Stimulated activated CD4-positive, alpha-beta T cell treated with anti-CD3 and anti-CD28 coated beads, Interleukin-15, amount 100 ng/mL, for 1 hour (primary cell): ENCODE results near the gene SCGN.
"Not testable (repeated sequence)": the region's sequence is repeated elsewhere in the genome, so short reads cannot be mapped to it uniquely, and the experiment has no call there.

Source experiments
- DNase-seq, 2 donors: peaks; one replicate each; pipeline ENCODE4 v3.0.0-alpha.2; 2020; ENCODE audit warnings: low read depth in 1 of 2, low spot score in 1 of 2

The SCGN gene

DNA sequence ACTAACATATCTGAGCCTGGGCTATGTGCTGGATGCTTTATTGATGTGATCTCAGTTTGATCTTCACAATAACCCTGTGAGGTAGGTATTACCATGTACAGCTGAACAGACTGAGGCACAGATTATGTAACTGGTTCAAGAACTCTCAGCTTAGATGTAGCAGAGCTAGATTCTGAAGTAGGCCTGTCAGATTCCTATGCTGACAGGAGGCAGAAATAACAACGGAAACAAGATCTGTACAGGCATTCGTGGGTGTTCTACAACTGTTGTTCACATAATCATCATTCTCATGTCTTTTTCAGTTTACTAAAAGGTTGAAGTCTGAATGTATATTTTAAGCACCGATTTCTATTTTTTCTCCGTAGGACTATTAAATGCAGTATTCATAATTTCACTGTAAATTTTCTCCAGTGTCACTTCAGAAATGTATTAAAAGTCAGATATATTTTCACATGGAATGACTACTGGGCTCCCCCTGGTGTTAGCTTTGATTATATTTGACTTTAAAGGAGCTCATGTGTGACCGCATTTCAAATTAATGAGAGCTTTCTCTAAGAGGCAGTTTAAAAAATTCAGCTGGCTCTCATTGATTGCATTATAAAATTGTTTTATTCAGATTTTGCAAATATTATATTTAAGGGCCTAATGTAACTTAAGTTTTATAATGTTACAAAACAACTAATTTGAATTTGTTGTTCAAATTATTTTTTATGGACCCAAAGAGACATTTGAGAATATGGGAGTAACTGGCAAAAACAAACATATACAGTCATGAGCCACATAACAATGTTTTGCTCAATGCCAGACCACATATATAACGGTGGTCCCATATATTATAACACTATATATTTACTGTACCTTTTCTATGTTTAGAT lies 66.1 kb downstream of the SCGN start:
- no peak for DNase-seq

DNA sequence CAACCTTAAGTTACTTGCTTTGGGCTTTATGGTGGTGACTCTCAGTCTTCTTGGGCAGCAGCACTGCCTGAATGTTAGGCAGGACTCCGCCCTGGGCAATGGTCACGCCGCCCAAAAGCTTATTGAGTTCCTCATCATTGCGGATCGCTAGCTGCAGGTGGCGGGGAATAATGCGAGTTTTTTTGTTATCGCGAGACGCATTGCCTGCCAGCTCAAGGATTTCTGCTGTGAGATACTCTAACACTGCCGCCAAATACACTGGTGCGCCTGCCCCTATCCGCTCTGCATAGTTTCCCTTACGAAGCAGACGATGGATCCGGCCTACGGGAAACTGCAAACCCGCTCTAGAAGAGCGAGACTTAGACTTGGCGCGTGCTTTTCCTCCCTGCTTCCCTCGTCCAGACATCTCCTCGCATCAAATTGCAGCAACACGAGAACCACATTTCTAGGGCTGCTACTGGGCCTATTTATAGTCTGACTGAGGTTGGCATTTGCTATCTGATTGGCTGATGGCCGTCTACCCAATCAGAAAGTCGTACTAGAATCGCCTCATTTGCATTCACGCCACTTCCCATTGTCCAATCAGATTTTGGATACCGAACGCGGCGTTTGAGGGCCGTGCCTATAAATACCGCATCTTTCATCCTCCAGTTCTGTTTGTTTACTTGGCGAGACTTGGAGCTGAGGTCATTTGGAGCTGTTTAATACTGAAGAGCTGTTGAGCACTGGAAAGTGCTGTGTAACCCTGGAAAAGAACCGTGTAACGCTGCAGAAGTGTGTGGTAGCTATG lies 74.3 kb downstream of the SCGN start:
- DNase-seq, result no peak

- DNase-seq, result no peak
These were observed 75.0 kb downstream of the SCGN start for GRCh38 chr6:25727028-25727427.

DNA sequence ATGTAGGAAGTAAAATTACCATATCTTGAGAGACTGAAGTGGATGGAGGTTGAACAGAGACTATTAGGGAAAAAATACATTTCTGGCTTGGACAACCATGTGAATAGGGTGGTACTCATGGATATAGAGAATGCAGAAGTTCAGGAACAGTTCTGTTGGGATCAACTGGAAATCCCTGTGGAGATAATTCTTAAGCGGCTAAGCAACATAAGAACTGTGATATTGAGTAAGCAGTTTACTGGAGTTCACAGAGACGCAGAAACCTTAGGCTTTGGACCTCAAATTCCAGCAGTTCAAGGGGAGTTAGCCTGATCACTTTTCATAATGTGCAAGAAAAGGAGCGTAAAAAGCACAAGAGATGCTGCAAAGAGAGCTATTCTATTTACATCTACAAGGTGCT lies 78.9 kb downstream of the SCGN start:
- DNase-seq, result no peak

GRCh38 chr6:25731721-25732120 lies 79.7 kb downstream of the SCGN start:
- DNase-seq, result no peak

DNA sequence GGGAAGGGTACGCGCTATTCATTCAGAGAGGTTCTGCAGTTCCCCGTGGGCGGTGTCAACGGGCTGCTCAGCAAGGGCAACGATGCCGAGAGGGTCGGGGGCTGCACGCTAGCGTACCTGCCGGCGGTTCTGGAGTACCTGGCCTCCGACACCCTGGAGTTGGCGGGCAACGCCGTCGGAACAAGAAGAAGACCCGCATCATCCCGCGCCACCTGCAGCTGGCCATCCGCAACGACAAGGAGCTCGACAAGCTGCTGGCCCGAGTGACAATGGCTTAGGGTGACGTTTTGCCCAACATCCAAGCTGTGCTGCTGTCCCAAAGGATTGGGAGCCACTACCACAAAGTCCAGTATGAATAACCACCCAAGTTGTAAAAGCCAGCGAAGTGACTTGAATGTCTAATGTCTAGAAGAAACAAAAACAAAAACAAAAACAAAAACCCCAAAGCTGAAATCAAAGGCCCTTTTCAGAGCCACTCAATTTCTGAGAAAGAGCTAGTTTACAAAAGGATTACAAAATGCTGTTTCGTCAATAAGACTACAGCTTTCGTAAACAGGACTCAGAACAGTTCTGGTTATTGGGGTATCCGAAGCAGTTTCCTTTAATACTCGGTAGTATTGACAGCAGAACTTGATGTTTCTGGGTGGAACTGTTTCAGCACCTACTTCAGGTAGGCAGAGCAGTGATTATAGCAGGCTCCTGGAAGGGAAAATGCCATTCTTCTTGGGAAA lies 80.6 kb downstream of the SCGN start:
- no peak for DNase-seq

- no peak for DNase-seq
These were observed 83.2 kb downstream of the SCGN start for GRCh38 chr6:25735261-25735660.

DNA sequence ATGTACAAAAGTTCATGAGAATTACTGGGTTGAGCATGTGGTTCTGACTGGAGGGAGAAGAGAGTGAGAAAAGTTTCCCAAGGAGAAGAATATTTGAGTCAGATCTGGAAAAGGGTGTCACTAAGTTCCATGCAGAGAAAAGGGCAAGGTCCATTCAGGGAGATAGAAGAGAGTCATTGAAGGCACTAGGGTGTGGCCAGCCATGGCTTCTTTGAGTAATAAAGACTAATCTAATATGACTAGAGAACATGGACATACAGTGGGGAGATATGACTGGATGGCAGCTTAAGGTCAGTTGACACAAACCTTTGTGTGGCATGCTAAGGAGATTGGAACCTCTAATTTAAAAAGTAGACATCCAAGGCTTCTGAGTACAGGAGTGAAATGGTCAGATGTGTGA lies 91.9 kb downstream of the SCGN start:
- DNase-seq, result no peak

DNA sequence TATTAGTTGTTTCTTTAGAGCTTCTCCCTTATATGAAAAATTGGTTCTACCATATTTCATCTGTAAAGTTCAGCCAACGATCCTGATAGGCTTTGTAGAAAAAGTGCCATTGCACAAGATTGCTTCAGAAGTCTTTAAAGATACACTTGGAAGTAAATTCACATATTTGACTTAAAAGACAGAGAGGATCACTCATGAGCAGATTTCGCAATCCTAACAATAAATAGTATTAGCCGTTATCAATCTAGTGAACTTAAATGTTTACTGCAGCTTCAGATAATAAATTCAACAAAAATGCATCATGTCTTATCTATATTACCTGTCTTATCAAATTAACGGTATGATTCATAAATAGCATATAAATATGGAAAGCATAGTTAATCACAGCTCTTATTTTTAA lies 93.8 kb downstream of the SCGN start:
- DNase-seq, result no peak

DNA sequence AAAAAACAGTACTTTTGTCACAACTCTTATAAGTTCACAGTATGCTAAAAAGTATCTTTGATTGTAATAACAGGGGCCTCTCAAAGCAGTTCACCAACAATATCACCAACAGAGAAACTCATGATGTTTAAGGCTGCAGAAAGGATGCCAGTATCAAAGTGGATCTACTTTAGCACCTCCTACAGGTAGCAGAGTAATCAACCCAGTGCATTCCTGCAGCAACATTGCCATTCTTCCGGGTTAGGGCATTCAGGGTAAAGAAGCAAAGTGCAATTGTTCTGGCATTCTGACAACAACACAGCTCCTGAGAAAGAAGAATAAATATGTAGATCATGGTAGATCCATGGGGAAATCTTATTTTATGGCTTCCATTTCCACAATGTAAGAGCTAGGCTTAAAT lies 95.0 kb downstream of the SCGN start:
- no peak for DNase-seq

DNA sequence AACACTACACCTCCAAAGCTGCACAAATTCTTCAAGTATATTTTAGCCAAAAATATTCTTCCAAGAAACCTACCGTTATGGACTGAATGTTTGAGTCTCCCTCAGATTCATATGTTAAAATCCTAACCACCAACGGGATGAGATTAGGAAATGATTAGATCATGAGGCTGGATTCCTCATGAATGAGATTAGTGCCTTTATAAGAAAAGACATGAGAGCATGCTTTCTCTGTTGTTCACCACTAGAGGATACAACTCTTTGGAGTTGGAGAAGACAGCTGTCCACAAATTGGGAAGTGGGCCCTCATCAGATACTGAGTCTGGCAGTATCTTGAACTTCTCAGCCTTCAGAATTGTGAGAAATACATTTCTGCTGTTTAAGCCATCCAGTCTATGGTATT lies 95.5 kb downstream of the SCGN start:
- DNase-seq, result no peak

GRCh38 chr6:25748049-25748448 lies 96.0 kb downstream of the SCGN start:
- no peak for DNase-seq

GRCh38 chr6:25748601-25749517 lies 96.8 kb downstream of the SCGN start:
- not testable (repeated sequence) for DNase-seq

DNA sequence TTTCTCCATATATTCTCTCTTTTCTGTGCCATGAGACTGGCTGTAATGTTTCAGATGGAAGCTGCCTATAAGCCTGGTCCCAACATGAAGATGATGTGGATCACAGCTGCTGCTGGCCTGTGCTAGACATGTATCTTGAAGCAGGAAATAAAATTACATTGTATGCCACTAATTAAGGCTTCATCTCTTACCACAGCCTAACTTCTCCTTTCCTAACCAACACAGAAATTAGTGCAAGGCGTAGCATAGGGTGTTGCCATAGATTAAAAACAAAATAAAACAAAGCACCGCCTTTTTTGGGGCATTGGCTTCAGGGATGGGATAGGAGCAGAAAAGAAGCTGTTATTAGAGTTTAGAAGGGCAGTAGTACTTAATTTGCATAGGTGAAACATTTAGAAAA lies 97.8 kb downstream of the SCGN start:
- no peak for DNase-seq

DNA sequence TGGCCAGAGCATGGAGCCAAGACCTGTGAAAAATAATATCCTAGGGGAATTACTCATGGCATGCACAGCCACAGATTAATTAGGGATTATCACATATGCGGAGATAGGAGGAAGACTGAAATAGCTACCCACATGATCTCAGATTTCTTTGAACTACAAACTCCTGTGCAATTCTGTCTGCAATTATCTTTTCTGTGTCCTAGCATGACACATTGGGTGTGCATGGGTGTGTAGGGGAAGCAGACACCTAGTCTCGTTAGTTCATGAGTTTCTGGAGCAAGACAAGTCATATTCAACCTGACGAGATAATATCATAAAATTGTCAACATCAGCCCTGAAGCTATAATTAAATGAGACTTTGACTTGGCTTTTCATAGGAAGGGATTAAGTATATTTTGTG lies 98.9 kb downstream of the SCGN start:
- DNase-seq, result no peak
